Mucosa of descending colon (tissue), 3 donors: ENCODE results near the gene MORF4L1. TPM values are rescaled to one million over a fixed set of nuclear protein-coding genes. Genes with fewer than 3 reads are reported as not detected.

Experiments used
- ATAC-seq: fragments of 200-7000 bp; cut with Tn5 transposase; one replicate; pipeline ENCODE4 v1.9.1; 2020; ENCODE audit warnings: mild to moderate bottlenecking, moderate library complexity
- DNase-seq, 3 donors: peaks; one replicate each; pipeline ENCODE4 v3.0.0-alpha.2; 2020
- H3K36me3 ChIP-seq: fragments of 200-600 bp; one replicate; pipeline ENCODE4 v1.8.0; 2021; ENCODE audit warnings: low read depth, mild to moderate bottlenecking
- H3K4me1 ChIP-seq: fragments of 200-600 bp; one replicate; pipeline ENCODE4 v1.8.0; 2021; ENCODE audit warnings: low read depth, mild to moderate bottlenecking
- H3K4me3 ChIP-seq: fragments of 200-600 bp; one replicate; pipeline ENCODE4 v1.8.0; 2021; ENCODE audit warnings: mild to moderate bottlenecking
- H3K9me3 ChIP-seq: fragments of 200-600 bp; one replicate; pipeline ENCODE4 v1.8.0; 2021; ENCODE audit warnings: mild to moderate bottlenecking
- CTCF ChIP-seq: fragments of 200-600 bp; IDR thresholded peaks from one replicate; pipeline ENCODE4 v1.8.0; 2022; ENCODE audit warnings: antibody characterized with exemption, mild to moderate bottlenecking
- intact Hi-C, 2 donors: fragments of 100-400 bp; cut with DNase I in 1 of 2; cut with micrococcal nuclease in 1 of 2; formaldehyde crosslinking; loops; one replicate each; pipeline versions ENCODE4 v1.11.0 to v1.11.1; 2022; cut with DNase I, micrococcal nuclease
- total RNA-seq, 3 donors: library from RNA; stranded (reverse); fragmentation: NEBNext Ultra II Directional in 2 of 3; extraction: Animal tissue kit (Norgen Biotek cat#: 25700) in 2 of 3; gene quantifications; one replicate each; pipeline versions ENCODE4 v1.2.1 to v1.2.4, GENCODE V29; 2021 to 2023
- donor health status: DM: no; HTN: no; CAD: no; lungs with moderate emphysema.
- donor health status: DM: no; HTN: no; CAD: no.
- donor health status: DM: no; HTN: yes; CAD: no.

Gene MORF4L1
- total RNA-seq, 3 donors from 2014 or later: 151 to 307 (median 188) TPM

GRCh38 chr15:78933187-78933822, 60.6 kb downstream of the MORF4L1 start:
- TF ChIP-seq CTCF: no peak
- ATAC-seq (no peak), DNase-seq (no peak)
- intact Hi-C loops: no loop called here
- Histone ChIP-seq H3K36me3 (no peaks in the 10 kb centered on the region), H3K4me1 (no peaks in the 10 kb centered on the region), H3K4me3 (no peak overlapping the region), H3K9me3 (no peaks in the 10 kb centered on the region)

GRCh38 chr15:78933823-78934654, 61.3 kb downstream of the MORF4L1 start:
- H3K9me3 ChIP-seq: no peaks in the 10 kb centered on the region
- peak in 1 of 3 donors; percentile 57 for DNase-seq
- no peak overlapping the region for H3K4me3 ChIP-seq
- TF ChIP-seq CTCF: no peak
- no peaks in the 10 kb centered on the region for H3K36me3 ChIP-seq
- intact Hi-C loops: no loop called here
- no peak for ATAC-seq
- H3K4me1 ChIP-seq: no peaks in the 10 kb centered on the region

DNA sequence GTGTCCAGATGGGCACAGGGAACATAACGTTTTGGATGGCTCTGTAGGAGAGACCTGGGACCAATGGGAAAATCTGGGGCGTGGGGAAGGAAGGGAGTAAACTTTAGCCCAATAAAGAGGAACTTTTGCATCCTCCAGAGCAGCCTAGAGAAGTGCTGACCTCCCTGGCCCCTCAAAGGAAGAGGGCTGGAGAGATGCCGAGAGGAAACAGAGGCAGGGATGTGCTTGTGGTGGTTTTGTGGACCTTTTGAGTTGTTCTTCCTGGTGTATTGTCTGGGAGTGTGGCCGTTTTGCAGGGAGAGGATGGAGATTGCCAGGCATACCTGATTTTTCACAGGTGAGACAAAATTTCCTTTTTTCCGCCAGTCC, 61.9 kb downstream of the MORF4L1 start:
- Histone ChIP-seq H3K4me1 (no peaks in the 10 kb centered on the region), H3K9me3 (no peaks in the 10 kb centered on the region), H3K4me3 (no peak overlapping the region), H3K36me3 (no peaks in the 10 kb centered on the region)
- ATAC-seq (no peak), DNase-seq (no peak)
- intact Hi-C loops: no loop called here
- TF ChIP-seq CTCF: no peak

DNA sequence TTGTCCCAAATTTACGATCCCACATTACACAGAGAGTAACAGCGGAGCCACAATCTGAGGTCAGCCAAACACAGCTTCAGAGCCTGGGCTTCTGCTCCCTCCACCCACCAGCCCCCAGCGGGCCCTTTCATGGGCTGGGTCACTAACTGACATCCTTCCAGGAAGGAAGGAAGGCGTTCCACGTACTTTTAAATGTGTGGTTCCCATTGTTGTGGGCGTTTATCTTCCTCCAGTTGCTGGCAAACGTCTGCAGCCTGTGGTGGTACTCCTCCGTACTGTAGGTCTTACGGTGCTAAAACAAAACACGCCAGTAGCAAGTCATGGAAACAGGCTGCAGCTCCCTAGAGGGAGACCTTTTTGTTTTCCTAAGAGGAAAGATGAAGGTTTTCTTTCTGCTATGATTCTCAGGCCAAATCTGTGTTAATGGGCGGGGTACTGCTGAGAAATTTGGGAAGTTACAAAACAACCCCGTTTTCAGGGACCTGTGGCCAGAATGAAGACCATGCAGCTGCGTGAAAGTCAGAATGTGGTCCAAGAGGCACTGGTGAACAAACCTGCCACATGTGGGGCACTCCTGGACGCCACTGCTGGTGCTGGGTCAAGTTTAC, 64.5 kb downstream of the MORF4L1 start:
- no peak for ATAC-seq
- Histone ChIP-seq H3K4me3 (no peak overlapping the region), H3K4me1 (no peaks in the 10 kb centered on the region)

More for the DNA sequence above, 64.5 kb downstream of the MORF4L1 start:
- no peak for TF ChIP-seq CTCF
- Histone ChIP-seq H3K36me3 (no peaks in the 10 kb centered on the region), H3K9me3 (no peaks in the 10 kb centered on the region)
- intact Hi-C loops: no loop called here
- DNase-seq: no peak
